Measurements from ENCODE around the gene SIGLEC9.

Gene SIGLEC9

DNA sequence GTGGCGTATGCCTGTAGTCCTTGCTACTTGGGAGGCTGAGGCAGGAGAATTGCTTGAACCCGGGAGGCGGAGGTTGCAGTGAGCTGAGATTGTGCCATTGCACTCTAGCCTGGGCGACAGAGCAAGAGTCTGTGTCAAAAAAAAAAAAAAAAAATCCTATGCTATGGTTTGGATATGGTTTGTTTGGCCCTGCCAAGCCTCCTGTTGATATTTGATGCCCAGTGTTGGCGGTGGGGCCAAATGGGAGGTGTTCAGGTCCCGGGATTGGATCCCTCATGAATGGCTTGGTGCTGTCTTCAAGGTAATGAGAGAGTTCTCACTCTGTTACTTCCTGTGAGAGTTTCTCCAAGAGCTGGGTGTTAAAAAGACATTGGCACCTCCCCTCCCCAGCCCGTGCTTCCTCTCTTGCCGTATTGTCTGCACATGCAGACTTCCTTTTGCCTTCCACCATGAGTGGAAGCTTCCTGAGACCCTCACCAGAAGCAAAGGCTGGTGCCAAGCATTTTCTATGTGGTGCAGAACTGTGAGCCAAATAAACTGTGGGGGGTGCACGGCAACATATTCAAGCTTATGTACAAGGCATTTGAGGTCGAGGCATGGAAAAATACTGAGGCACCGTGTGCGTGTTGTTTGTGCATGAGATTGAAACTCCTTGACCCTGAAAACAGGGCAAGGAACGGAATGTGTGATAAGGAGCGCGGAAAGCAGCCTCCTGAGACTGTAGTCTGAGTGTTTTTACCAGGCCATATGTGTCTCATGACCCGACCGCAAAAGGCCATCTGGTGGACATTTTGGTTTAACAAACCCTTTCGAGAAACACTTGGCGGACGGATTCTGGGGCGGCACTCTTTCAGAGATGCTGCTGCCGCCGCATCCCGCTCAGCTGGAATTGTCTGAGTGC, 7.3 kb downstream of the SIGLEC9 start:
- no peak overlapping the region for H3K9ac ChIP-seq (ENCODE audit: low read length)
- H2BK120ac ChIP-seq (ENCODE audit: insufficient read depth, low read length, poor library complexity), result no peak overlapping the region
- H3K9me3 ChIP-seq (ENCODE audit: insufficient read depth, low read depth, low read length), result no peaks in the 10 kb centered on the region
- H3K27ac ChIP-seq (ENCODE audit: low read depth, low read length), result no peak overlapping the region
- no peaks in the 10 kb centered on the region for H3K4me1 ChIP-seq (ENCODE audit: control insufficient read depth in 1 of 2, insufficient read depth in 2 of 2, low read length in 2 of 2)
- H4K12ac ChIP-seq (ENCODE audit: low read depth, low read length), result no peak overlapping the region
- no peak overlapping the region for H2AFZ ChIP-seq (ENCODE audit: insufficient read depth, low read length, poor library complexity)
- DNase-seq, result peak in 1 of 2 donors; percentile 33
- H2AK5ac ChIP-seq (ENCODE audit: low read length), result no peak overlapping the region
- no peaks in the 10 kb centered on the region for H3K27me3 ChIP-seq (ENCODE audit: insufficient read depth, low read length)
- H3K36me3 ChIP-seq (ENCODE audit: control insufficient read depth in 1 of 2, insufficient read depth in 2 of 2, low read length in 2 of 2), result no peaks in the 10 kb centered on the region
- H3K18ac ChIP-seq (ENCODE audit: low read length), result no peak overlapping the region
- no peak overlapping the region for H2BK12ac ChIP-seq (ENCODE audit: low read length)
- no peak overlapping the region for H3K4me3 ChIP-seq (ENCODE audit: low read depth, low read length)
- H3K23ac ChIP-seq (ENCODE audit: low read length), result no peak overlapping the region
- H2BK5ac ChIP-seq (ENCODE audit: low read depth, low read length, poor library complexity), result no peak overlapping the region
- no peak overlapping the region for H4K91ac ChIP-seq (ENCODE audit: low read depth, low read length)
- no peak overlapping the region for H3K4me2 ChIP-seq (ENCODE audit: low read length)
- no peak overlapping the region for H3K14ac ChIP-seq (ENCODE audit: low read length)
- no peaks in the 10 kb centered on the region for H3K79me2 ChIP-seq (ENCODE audit: control insufficient read depth, insufficient read depth, low read length, poor library complexity)
- no peak overlapping the region for H3K4ac ChIP-seq (ENCODE audit: low read depth, low read length)
- no CpG with 5 or more reads among the region's 24 CpGs for WGBS (ENCODE audit: extremely low coverage, insufficient coverage, insufficient read length)
- H3K79me1 ChIP-seq (ENCODE audit: low read length), result no peaks in the 10 kb centered on the region
- H4K8ac ChIP-seq (ENCODE audit: low read depth, low read length), result no peak overlapping the region

DNA sequence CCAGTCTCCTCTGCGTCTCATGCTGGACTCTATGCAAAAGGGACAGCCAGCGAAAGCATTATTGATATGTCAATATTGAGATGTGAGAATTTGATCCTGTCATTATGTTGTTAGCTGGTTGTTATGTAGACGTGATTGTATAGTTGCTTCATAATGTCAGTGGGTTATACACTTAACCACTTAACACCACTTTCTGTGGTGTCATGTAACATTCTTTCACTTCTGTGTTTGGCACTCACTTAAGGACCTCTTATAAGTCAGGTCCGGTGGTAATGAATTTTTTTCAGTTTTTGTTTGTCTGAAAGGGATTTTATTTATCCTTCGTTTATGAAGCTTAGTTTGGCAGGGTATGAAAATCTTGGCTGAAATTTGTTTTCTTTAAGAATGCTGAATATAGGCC, 10.3 kb downstream of the SIGLEC9 start:
- no peaks in the 10 kb centered on the region for H3K4me1 ChIP-seq (ENCODE audit: control insufficient read depth in 1 of 2, insufficient read depth in 2 of 2, low read length in 2 of 2)

DNA sequence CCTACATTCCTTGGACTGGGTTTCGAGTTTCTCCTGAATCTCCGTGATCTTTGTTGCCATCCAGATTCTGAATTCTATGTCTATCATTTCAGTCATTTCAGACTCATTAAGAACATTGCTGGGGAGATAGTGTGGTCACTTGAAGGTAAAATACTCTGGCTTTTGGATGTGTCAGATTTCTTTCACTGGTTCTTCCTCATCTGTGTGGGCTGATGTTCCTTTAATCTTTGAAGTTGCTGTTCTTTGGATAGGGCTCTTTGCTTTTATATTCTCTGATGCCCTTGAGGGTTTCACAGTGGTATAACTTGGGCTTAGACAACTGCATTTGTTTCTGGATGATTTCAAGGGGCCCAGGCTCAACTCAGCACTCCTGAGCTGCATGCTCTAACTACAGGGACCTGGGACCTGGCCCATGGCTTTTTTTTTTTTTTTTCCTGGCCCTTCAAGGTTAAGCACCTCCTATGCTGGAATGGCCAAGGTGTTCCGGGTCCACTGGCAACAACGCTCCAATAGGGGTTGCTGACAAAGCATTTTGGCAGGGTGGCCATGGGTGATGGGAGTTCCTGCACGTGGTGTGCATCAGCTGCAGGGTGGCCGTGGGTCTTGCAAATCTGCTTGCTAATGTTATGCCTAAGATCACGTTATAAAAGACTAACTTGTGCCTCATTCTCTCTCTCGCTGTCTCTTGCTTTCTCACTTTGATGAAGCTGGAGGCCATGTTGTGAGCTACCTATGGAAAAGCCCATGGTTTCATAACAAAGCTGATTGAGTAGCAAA, 11.5 kb downstream of the SIGLEC9 start:
- Histone ChIP-seq H3K9me3 (ENCODE audit: insufficient read depth, low read depth, low read length) (peaks cover 4% of the 10 kb centered on the region), H3K18ac (ENCODE audit: low read length) (no peak overlapping the region), H3K4me3 (ENCODE audit: low read depth, low read length) (no peak overlapping the region), H4K8ac (ENCODE audit: low read depth, low read length) (no peak overlapping the region), H3K4me2 (ENCODE audit: low read length) (no peak overlapping the region), H3K23ac (ENCODE audit: low read length) (no peak overlapping the region), H4K91ac (ENCODE audit: low read depth, low read length) (no peak overlapping the region), H3K4me1 (ENCODE audit: control insufficient read depth in 1 of 2, insufficient read depth in 2 of 2, low read length in 2 of 2) (no peaks in the 10 kb centered on the region), H3K36me3 (ENCODE audit: control insufficient read depth in 1 of 2, insufficient read depth in 2 of 2, low read length in 2 of 2) (no peaks in the 10 kb centered on the region), H4K12ac (ENCODE audit: low read depth, low read length) (no peak overlapping the region), H2BK5ac (ENCODE audit: low read depth, low read length, poor library complexity) (no peak overlapping the region), H2BK120ac (ENCODE audit: insufficient read depth, low read length, poor library complexity) (no peak overlapping the region), H3K27me3 (ENCODE audit: insufficient read depth, low read length) (no peaks in the 10 kb centered on the region), H3K4ac (ENCODE audit: low read depth, low read length) (no peak overlapping the region), H2AFZ (ENCODE audit: insufficient read depth, low read length, poor library complexity) (no peak overlapping the region), H2BK12ac (ENCODE audit: low read length) (no peak overlapping the region), H2AK5ac (ENCODE audit: low read length) (no peak overlapping the region), H3K79me2 (ENCODE audit: control insufficient read depth, insufficient read depth, low read length, poor library complexity) (no peaks in the 10 kb centered on the region), H3K9ac (ENCODE audit: low read length) (no peak overlapping the region), H3K14ac (ENCODE audit: low read length) (no peak overlapping the region), H3K27ac (ENCODE audit: low read depth, low read length) (no peak overlapping the region), H3K79me1 (ENCODE audit: low read length) (no peaks in the 10 kb centered on the region)
- no CpG with 5 or more reads among the region's 8 CpGs for whole genome bisulfite sequencing (ENCODE audit: extremely low coverage, insufficient coverage, insufficient read length)
- DNase-seq, result no peak

More for the DNA sequence above, 10.3 kb downstream of the SIGLEC9 start:
- Histone ChIP-seq H3K18ac (ENCODE audit: low read length) (no peak overlapping the region), H3K14ac (ENCODE audit: low read length) (no peak overlapping the region), H4K12ac (ENCODE audit: low read depth, low read length) (no peak overlapping the region), H3K79me1 (ENCODE audit: low read length) (no peaks in the 10 kb centered on the region), H3K36me3 (ENCODE audit: control insufficient read depth in 1 of 2, insufficient read depth in 2 of 2, low read length in 2 of 2) (no peaks in the 10 kb centered on the region), H3K9ac (ENCODE audit: low read length) (no peak overlapping the region), H2AFZ (ENCODE audit: insufficient read depth, low read length, poor library complexity) (no peak overlapping the region), H3K9me3 (ENCODE audit: insufficient read depth, low read depth, low read length) (peaks cover 4% of the 10 kb centered on the region), H3K79me2 (ENCODE audit: control insufficient read depth, insufficient read depth, low read length, poor library complexity) (no peaks in the 10 kb centered on the region), H2BK12ac (ENCODE audit: low read length) (no peak overlapping the region), H3K23ac (ENCODE audit: low read length) (no peak overlapping the region), H2BK5ac (ENCODE audit: low read depth, low read length, poor library complexity) (no peak overlapping the region), H3K4me3 (ENCODE audit: low read depth, low read length) (no peak overlapping the region), H3K27ac (ENCODE audit: low read depth, low read length) (no peak overlapping the region), H4K8ac (ENCODE audit: low read depth, low read length) (no peak overlapping the region), H2AK5ac (ENCODE audit: low read length) (no peak overlapping the region), H3K4me2 (ENCODE audit: low read length) (no peak overlapping the region), H3K27me3 (ENCODE audit: insufficient read depth, low read length) (no peaks in the 10 kb centered on the region), H2BK120ac (ENCODE audit: insufficient read depth, low read length, poor library complexity) (no peak overlapping the region), H3K4ac (ENCODE audit: low read depth, low read length) (no peak overlapping the region), H4K91ac (ENCODE audit: low read depth, low read length) (no peak overlapping the region)
- no peak for DNase-seq
- no CpG with 5 or more reads among the region's 5 CpGs for WGBS (ENCODE audit: extremely low coverage, insufficient coverage, insufficient read length)

DNA sequence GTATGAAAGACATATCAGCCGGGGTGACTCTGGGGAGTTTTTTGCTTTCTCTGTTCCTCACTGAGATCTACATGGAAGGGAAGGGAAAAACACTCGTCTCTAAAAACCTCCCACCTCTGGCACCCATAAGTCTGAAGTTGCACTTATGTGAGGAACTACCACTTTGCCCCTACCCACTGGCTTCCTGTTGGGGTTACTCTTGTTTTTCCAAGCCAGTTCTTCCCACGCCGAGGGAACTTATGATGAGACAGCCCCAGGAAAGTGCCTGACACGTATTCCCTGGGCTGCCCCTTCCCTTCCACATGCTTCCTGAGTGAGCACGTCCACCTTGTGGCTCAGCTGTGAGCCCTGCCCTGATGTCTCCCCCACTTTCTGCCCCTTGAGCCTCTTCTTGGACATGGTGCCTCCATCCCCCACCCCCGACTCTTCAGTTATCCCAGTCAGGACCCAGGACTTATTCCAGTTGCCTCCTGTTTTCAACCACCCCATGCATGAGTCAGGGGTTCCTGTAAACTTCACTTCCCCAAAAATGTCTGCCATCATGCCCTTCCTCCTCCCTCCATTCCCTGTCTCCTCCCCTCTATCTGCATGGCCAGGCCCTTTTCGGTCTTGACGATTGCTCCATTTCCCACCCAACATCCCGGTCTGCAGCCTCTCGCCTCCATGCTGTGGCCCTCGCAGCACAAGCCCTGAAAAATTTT, 12.3 kb downstream of the SIGLEC9 start:
- Histone ChIP-seq H2AK5ac (ENCODE audit: low read length) (no peak overlapping the region), H3K27ac (ENCODE audit: low read depth, low read length) (no peak overlapping the region), H3K9ac (ENCODE audit: low read length) (no peak overlapping the region), H3K4ac (ENCODE audit: low read depth, low read length) (no peak overlapping the region), H2AFZ (ENCODE audit: insufficient read depth, low read length, poor library complexity) (no peak overlapping the region), H3K4me3 (ENCODE audit: low read depth, low read length) (peak overlapping the region; percentile 12), H4K8ac (ENCODE audit: low read depth, low read length) (no peak overlapping the region), H3K79me1 (ENCODE audit: low read length) (no peaks in the 10 kb centered on the region), H3K14ac (ENCODE audit: low read length) (no peak overlapping the region), H3K4me2 (ENCODE audit: low read length) (no peak overlapping the region), H2BK5ac (ENCODE audit: low read depth, low read length, poor library complexity) (no peak overlapping the region), H3K36me3 (ENCODE audit: control insufficient read depth in 1 of 2, insufficient read depth in 2 of 2, low read length in 2 of 2) (no peaks in the 10 kb centered on the region), H3K27me3 (ENCODE audit: insufficient read depth, low read length) (no peaks in the 10 kb centered on the region), H3K79me2 (ENCODE audit: control insufficient read depth, insufficient read depth, low read length, poor library complexity) (no peaks in the 10 kb centered on the region), H3K9me3 (ENCODE audit: insufficient read depth, low read depth, low read length) (peaks cover 4% of the 10 kb centered on the region), H4K12ac (ENCODE audit: low read depth, low read length) (no peak overlapping the region), H3K18ac (ENCODE audit: low read length) (no peak overlapping the region), H3K4me1 (ENCODE audit: control insufficient read depth in 1 of 2, insufficient read depth in 2 of 2, low read length in 2 of 2) (no peaks in the 10 kb centered on the region), H3K23ac (ENCODE audit: low read length) (no peak overlapping the region), H2BK120ac (ENCODE audit: insufficient read depth, low read length, poor library complexity) (no peak overlapping the region), H2BK12ac (ENCODE audit: low read length) (no peak overlapping the region), H4K91ac (ENCODE audit: low read depth, low read length) (no peak overlapping the region)
- WGBS (ENCODE audit: extremely low coverage, insufficient coverage, insufficient read length), result no CpG with 5 or more reads among the region's 12 CpGs
- peak in 1 of 2 donors; percentile 9 for DNase-seq

Data from trophoblast cell (in vitro differentiated cells and primary cell).